GM18870 (cell line): Measurements from ENCODE around the gene PNMA3.
"Not testable (repeated sequence)": the region's sequence is repeated elsewhere in the genome, so short reads cannot be mapped to it uniquely, and the experiment has no call there.

Source experiments
- ATAC-seq: cut with Tn5 transposase; IDR thresholded peaks from one replicate; pipeline ENCODE4 v1.9.1; 2021; ENCODE audit warnings: moderate library complexity; ENCODE audit not compliant: unreplicated experiment

PNMA3 gene

GRCh38 chrX:153073331-153073730, 17.1 kb downstream of the PNMA3 start:
- not testable (repeated sequence) for ATAC-seq

- ATAC-seq = no peak
Observed at GRCh38 chrX:153074262-153074899, 18.1 kb downstream of the PNMA3 start.

DNA sequence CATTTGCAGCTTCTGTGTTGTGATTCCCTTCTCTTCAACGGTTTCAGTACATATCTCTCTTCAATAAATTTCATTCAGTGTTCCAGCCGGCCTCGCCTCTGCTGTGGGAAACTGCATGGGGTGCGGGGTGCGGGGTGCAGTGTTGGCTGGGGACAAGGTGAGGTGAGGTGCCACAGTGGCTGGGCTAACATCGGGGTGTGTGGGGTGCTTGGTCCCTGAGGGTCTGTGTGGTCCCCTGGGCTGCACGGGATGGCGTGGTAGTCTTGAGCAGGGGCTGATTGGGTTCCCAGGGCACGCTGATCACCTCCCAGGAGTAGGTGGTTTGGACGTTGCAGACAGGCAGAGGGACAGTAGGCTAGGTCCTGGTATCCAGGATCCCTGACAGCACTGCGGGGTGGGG, 18.7 kb downstream of the PNMA3 start:
- no peak for ATAC-seq

DNA sequence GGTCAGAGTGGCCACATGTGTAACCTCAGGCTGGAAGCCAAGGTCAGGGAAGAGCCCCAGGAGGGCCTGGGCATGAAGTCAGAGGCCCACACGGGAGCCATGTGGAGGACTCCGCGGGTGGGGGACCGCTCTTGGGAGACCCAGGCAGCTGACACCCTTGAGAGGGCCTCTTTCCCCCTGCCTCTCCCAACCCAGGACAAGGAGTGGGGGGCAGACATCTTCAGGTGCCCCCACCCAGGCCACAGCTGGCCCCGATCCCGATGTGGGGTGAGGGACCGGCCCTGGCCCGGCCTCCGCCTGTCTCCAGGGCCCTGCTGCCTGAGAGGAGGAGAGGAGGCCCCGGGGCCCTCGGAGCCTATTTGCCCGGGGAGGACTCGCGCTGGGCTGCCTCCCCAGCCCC, 19.1 kb downstream of the PNMA3 start:
- ATAC-seq = no peak

- ATAC-seq = not testable (repeated sequence)
Observed at GRCh38 chrX:153077437-153078135, 21.3 kb downstream of the PNMA3 start.

DNA sequence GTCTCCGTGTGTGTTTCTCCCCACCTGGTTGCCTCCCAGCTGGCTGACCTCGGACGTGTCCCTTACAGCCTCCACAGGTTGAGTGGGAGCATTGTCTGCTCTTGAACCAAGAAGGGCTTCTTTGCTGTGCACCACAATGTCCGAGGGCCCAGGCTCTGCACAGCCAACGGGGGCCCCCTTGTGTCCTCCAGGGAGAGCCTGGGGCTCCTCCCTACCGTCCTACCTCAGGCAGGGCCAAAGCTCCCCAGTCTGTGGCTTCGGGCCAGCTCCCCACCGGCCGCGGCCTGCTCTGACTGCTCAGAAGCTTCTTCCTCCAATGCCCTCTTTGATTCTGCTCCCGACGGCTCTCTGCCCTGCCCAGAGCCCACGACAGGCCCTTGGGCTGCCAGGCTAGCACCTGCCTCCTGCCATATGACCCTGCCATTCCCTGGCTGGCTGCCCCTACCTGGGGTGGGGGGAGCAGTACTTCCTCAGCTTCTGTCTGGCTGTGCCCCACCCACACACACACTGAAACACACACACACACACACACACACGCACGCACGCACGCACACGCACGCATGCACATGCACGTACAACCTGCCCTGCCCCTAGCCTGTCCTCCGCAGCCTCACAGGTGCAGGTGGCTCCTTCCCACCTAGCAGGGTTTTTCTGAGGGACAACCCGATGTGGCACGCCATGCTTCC, 27.1 kb downstream of the PNMA3 start:
- not testable (repeated sequence) for ATAC-seq

GRCh38 chrX:153102418-153102817, 46.1 kb downstream of the PNMA3 start:
- no peak for ATAC-seq

DNA sequence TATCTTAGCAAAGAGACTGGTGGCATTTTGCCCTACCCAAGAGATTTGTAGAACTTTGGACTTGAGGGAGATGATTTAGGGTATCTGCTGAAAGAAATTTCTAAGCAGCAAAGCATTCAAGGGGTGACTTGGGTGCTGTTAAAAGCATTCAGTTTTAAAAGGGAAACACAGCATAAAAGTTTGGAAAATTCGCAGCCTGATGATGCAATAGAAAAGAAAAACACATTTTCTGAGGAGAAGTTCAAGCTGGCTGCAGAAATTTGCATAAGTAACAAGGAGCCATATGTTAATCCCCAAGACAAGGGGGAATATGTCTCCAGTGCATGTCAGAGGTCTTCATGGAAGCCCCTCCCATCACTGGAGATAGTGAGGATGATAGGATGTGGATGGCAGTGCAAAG, 48.7 kb downstream of the PNMA3 start:
- ATAC-seq = not testable (repeated sequence)

DNA sequence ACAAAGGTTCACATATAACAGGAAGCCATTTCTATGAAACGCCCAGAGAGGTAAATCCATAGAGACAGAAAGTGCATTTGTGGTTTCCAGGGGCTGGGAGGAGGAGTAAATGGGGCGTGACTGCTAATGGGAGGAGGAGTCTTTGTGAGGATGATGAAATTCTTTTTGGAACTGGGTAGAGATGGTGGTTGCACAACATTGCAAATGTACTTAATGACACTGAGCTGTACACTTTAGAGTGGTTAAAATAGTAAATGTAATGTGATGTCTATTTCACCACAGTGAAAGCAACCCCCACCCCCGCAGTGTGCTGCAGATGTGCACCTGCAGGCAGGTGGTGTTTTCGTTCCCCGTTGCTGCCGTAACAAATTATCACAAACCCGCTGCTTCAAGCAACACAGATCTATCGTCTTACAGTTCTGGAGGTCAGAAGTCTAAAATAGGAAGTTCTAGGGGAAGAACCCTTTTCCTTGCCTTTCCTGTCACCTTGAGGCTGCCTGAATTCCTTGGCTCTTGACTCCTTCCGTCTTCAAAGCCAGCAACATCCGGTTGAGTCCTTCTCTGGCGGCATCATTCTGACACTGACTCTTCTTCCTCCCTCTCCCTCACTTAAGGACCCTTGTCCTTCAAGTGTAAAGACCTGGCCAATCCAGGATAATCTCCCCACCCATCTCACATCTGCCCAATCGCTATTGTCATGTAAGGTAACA, 50.0 kb downstream of the PNMA3 start:
- not testable (repeated sequence) for ATAC-seq
